GM23338 (cell line): ENCODE measurements around the gene DNAJB8. TPM values are rescaled to one million over a fixed set of nuclear protein-coding genes. Genes with fewer than 3 reads are reported as not detected.
A peak's percentile ranks its signal among the peaks of the same experiment; 100 is the strongest.

Experiments used
- ATAC-seq: fragments of 200-7000 bp; cut with Tn5 transposase; 3 replicates; pipeline ENCODE4 v1.9.1; 2020
- DNase-seq: peaks from one replicate; pipeline ENCODE4 v3.0.0-alpha.2; 2015; ENCODE audit warnings: low spot score
- H2AFZ ChIP-seq: fragments of 200-600 bp; sonication (generic); 2 replicates; pipeline ENCODE4 v1.8.0; 2016; ENCODE audit warnings: antibody characterized with exemption, mild to moderate bottlenecking, moderate library complexity
- H3F3A ChIP-seq: fragments of 200-600 bp; sonication (generic); replicated peaks from 2 replicates; pipeline ENCODE4 v1.8.0; 2017; ENCODE audit warnings: antibody characterized with exemption, mixed run types, low read depth
- H3K27ac ChIP-seq: fragments of 200-600 bp; sonication (generic); 2 replicates; pipeline ENCODE4 v1.6.1; 2016; ENCODE audit warnings: low read depth
- H3K27me3 ChIP-seq: fragments of 200-600 bp; sonication (generic); 2 replicates; pipeline ENCODE4 v1.8.0; 2016; ENCODE audit warnings: mild to moderate bottlenecking, mixed run types, moderate library complexity; ENCODE audit not compliant: insufficient read depth
- H3K36me3 ChIP-seq: fragments of 200-600 bp; sonication (generic); 2 replicates; pipeline ENCODE4 v1.8.0; 2016; ENCODE audit warnings: mild to moderate bottlenecking; ENCODE audit not compliant: insufficient read depth
- H3K4me1 ChIP-seq: fragments of 200-600 bp; sonication (generic); 2 replicates; pipeline ENCODE4 v1.8.0; 2016; ENCODE audit warnings: mild to moderate bottlenecking, moderate library complexity; ENCODE audit not compliant: insufficient read depth
- H3K4me2 ChIP-seq: fragments of 200-600 bp; sonication (generic); 2 replicates; pipeline ENCODE4 v1.7.1; 2017; ENCODE audit warnings: mixed run types
- H3K4me3 ChIP-seq: fragments of 200-600 bp; sonication (generic); 2 replicates; pipeline ENCODE4 v1.6.1; 2016; ENCODE audit warnings: mixed run types
- H3K79me2 ChIP-seq: fragments of 200-600 bp; sonication (generic); replicated peaks from 2 replicates; pipeline ENCODE4 v1.8.0; 2017; ENCODE audit warnings: mild to moderate bottlenecking; ENCODE audit not compliant: insufficient read depth
- H3K9me2 ChIP-seq: fragments of 200-600 bp; sonication (generic); 2 replicates; pipeline ENCODE4 v1.8.0; 2017; ENCODE audit not compliant: insufficient read depth
- H4K20me1 ChIP-seq: fragments of 200-600 bp; sonication (generic); replicated peaks from 2 replicates; pipeline ENCODE4 v1.8.0; 2017; ENCODE audit warnings: mild to moderate bottlenecking; ENCODE audit not compliant: insufficient read depth
- H3K27ac Mint-ChIP-seq: 2 replicates; pipeline ENCODE4 v1.8.0; 2020; ENCODE audit warnings: inconsistent platforms, mild to moderate bottlenecking, moderate library complexity, mixed read lengths
- H3K27me3 Mint-ChIP-seq: 3 replicates; pipeline ENCODE4 v1.8.0; 2022; ENCODE audit warnings: low read depth, mild to moderate bottlenecking, moderate library complexity, mixed read lengths, inconsistent platforms; ENCODE audit not compliant: insufficient read depth, poor library complexity
- H3K36me3 Mint-ChIP-seq: 3 replicates; pipeline ENCODE4 v1.8.0; 2021; ENCODE audit warnings: low read depth, mild to moderate bottlenecking, inconsistent platforms, moderate library complexity, mixed read lengths
- H3K4me1 Mint-ChIP-seq: 3 replicates; pipeline ENCODE4 v1.8.0; 2020; ENCODE audit warnings: mild to moderate bottlenecking, inconsistent platforms, mixed read lengths
- H3K4me3 Mint-ChIP-seq: 3 replicates; pipeline ENCODE4 v1.8.0; 2021; ENCODE audit warnings: moderate library complexity, mild to moderate bottlenecking, inconsistent platforms, mixed read lengths
- H3K9me3 Mint-ChIP-seq: 3 replicates; pipeline ENCODE4 v1.8.0; 2020; ENCODE audit warnings: moderate library complexity, mild to moderate bottlenecking, inconsistent platforms, mixed read lengths
- CREB1 ChIP-seq: fragments of 250-450 bp; sonication (Bioruptor Pico); IDR thresholded peaks from 2 replicates; pipeline ENCODE4 v1.5.0; 2020; ENCODE audit warnings: low read depth, mild to moderate bottlenecking, moderate library complexity
- CTCF ChIP-seq, 2 experiments: fragments of 200-600 bp in 1 of 2; sonication (generic) in 1 of 2; conservative IDR thresholded peaks; 2 replicates each; pipeline versions ENCODE4 v1.5.1 to v1.6.1; 2016 to 2017; ENCODE audit warnings: antibody characterized with exemption in 2 of 2, low read depth in 2 of 2, mild to moderate bottlenecking in 2 of 2, moderate library complexity in 1 of 2
- ETS1 ChIP-seq: IDR thresholded peaks from 2 replicates; pipeline ENCODE4 v1.6.1; 2016; ENCODE audit warnings: antibody characterized with exemption
- EZH2 ChIP-seq: fragments of 200-600 bp; sonication (generic); IDR thresholded peaks from one replicate; pipeline ENCODE4 v1.8.0; 2017; ENCODE audit warnings: antibody characterized with exemption, mild to moderate bottlenecking, low read depth; ENCODE audit not compliant: unreplicated experiment
- EZH2phosphoT487 ChIP-seq: fragments of 200-600 bp; sonication (generic); IDR thresholded peaks from one replicate; pipeline ENCODE4 v1.8.1; 2018; ENCODE audit warnings: antibody characterized with exemption; ENCODE audit not compliant: unreplicated experiment
- JUNB ChIP-seq: IDR thresholded peaks from one replicate; pipeline ENCODE4 v1.6.1; 2016; ENCODE audit warnings: antibody characterized with exemption; ENCODE audit not compliant: unreplicated experiment
- NANOG ChIP-seq: IDR thresholded peaks from 2 replicates; pipeline ENCODE4 v1.6.1; 2016; ENCODE audit warnings: antibody characterized with exemption, borderline replicate concordance
- POLR2AphosphoS5 ChIP-seq: IDR thresholded peaks from 2 replicates; pipeline ENCODE4 v1.6.1; 2016; ENCODE audit warnings: antibody characterized with exemption, low read depth
- REST ChIP-seq: IDR thresholded peaks from one replicate; pipeline ENCODE4 v1.6.1; 2018; ENCODE audit warnings: antibody characterized with exemption; ENCODE audit not compliant: unreplicated experiment
- STAT1 ChIP-seq: IDR thresholded peaks from one replicate; pipeline ENCODE4 v1.6.1; 2016; ENCODE audit warnings: antibody characterized with exemption; ENCODE audit not compliant: unreplicated experiment
- ZNF114 ChIP-seq: fragments of 250-450 bp; sonication (Bioruptor Pico); IDR thresholded peaks from 2 replicates; pipeline ENCODE4 v1.5.0; 2020; ENCODE audit warnings: mild to moderate bottlenecking, moderate library complexity
- ZNF331 ChIP-seq: fragments of 250-450 bp; sonication (Bioruptor Pico); IDR thresholded peaks from 2 replicates; pipeline ENCODE4 v1.5.0; 2020; ENCODE audit warnings: low read depth, mild to moderate bottlenecking, moderate library complexity
- ZNF462 ChIP-seq: fragments of 250-450 bp; sonication (Bioruptor Pico); IDR thresholded peaks from 2 replicates; pipeline ENCODE4 v1.5.0; 2020; ENCODE audit warnings: mild to moderate bottlenecking, moderate library complexity
- polyA plus RNA-seq: library from polyadenylated mRNA; unstranded; fragments of >200 nt; fragmentation: Nextera tagmentation; extraction: Ambion mirVana; gene quantifications from 2 replicates; pipeline ENCODE4 v1.2.1, GENCODE V29; 2016
- total RNA-seq: library from RNA; depleted of rRNA; stranded (reverse); fragments of >200 nt; shearing (Covaris generic); gene quantifications from 2 replicates; pipeline ENCODE4 v1.2.3, GENCODE V29; 2014

Gene DNAJB8
- total and polyA plus RNA-seq, 2 experiments from 2014 or later: not detected

DNA sequence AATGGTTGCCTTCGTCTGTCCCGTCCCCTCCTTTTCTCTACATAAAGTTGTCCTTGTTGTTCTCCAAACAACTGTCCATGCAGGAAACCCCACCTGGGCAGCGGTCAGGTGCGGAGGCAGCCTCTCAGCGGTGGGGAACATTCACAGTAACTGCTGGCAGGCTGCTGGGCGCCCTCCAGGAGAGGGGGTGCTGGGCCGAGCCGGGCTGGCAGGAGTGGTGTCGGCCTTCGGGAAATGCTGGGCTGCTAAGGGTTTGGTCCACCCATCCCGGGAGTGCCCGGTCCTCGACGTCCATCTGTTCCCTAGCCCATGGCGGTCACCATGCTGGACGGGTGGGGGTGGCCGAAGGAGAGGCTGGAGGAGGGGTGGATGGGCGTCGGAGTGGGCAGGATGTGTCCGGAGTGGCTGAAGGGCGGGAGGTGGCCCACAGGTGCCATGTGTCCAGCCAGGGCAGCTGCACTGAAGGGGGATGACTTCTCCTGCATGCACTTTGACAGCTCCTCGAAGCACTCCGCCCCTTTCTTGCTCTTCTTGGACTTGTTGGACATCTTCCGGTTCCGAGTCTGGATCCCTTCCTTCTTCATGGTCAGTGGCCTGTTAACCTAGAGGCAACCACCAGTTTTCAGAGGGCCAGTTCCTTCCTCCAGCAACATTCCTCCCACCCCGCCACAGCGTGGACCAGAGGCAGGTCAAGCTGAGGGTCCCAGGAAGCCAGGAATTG is 14.2 kb upstream of the DNAJB8 start:
- Histone ChIP-seq H3K4me1 (peaks cover 46% of the 10 kb centered on the region), H3K27me3 (peaks cover 100% of the 10 kb centered on the region), H3K36me3 (no peaks in the 10 kb centered on the region), H3F3A (peaks cover 21% of the 10 kb centered on the region), H3K79me2 (no peaks in the 10 kb centered on the region), H3K4me2 (no peak overlapping the region), H2AFZ (no peak overlapping the region), H3K9me2 (peaks cover 11% of the 10 kb centered on the region), H3K27ac (no peak overlapping the region), H4K20me1 (peaks cover 12% of the 10 kb centered on the region), H3K4me3 (no peak overlapping the region)
- Mint-ChIP-seq H3K27me3 (peaks cover 98% of the 10 kb centered on the region), H3K4me3 (0 out of 3 replicates have a peak overlapping the region, but pooled peaks have one; percentile 32), H3K36me3 (no peaks in the 10 kb centered on the region; the same call in 2 of the 3 replicates), H3K4me1 (peaks cover 62% of the 10 kb centered on the region), H3K27ac (no peak overlapping the region), H3K9me3 (no peaks in the 10 kb centered on the region; the same call in 2 of the 3 replicates)
- TF ChIP-seq POLR2AphosphoS5 (no peak), REST (no peak), ZNF114 (no peak), EZH2phosphoT487 (no peak), JUNB (no peak), CREB1 (no peak), ETS1 (no peak), STAT1 (no peak), NANOG (no peak), ZNF462 (CRISPR knock-in tag) (no peak), ZNF331 (CRISPR knock-in tag) (no peak), EZH2 (no peak), CTCF (conservative IDR thresholded peaks at IDR 0.05; ENCODE audit: low read depth in 2 of 2) (no peak)
- DNase-seq (no peak), ATAC-seq (no peak; the same call in 2 of the 3 replicates)
